Measurements from ENCODE around the gene KIF12.

GRCh38 chr9:114117996-114118830 lies 19.1 kb upstream of the KIF12 start:
- TF ChIP-seq CTCF (conservative IDR thresholded peaks at IDR 0.05; ENCODE audit: low read depth in 2 of 2) (no peak), CREB1 (CRISPR knock-in tag; IDR thresholded peaks at IDR 0.05; ENCODE audit: low read depth) (no peak), REST (IDR thresholded peaks at IDR 0.05; ENCODE audit: unreplicated experiment) (no peak), EZH2 (IDR thresholded peaks at IDR 0.05; ENCODE audit: low read depth, unreplicated experiment) (no peak)
